HepG2 (cell line): ENCODE results near the gene HENMT1.

ENCODE experiments used
- CTCF ChIP-seq: sonication (generic); formaldehyde crosslinking; IDR thresholded peaks from 2 replicates; pipeline ENCODE4 v1.5.0; 2020; ENCODE audit warnings: mild to moderate bottlenecking, missing genetic modification reagents, moderate library complexity
- KDM1A ChIP-seq: IDR thresholded peaks from 2 replicates; pipeline ENCODE4 v1.6.1; 2016; ENCODE audit warnings: missing compliant biosample characterization
- MAFG ChIP-seq: sonication (generic); formaldehyde crosslinking; IDR thresholded peaks from 2 replicates; pipeline ENCODE4 v1.5.1; 2020; ENCODE audit warnings: mild to moderate bottlenecking, missing genetic modification reagents
- NFYB ChIP-seq: sonication (generic); formaldehyde crosslinking; IDR thresholded peaks from 2 replicates; pipeline ENCODE4 v1.4.0; 2020; ENCODE audit warnings: missing genetic modification reagents
- PHF8 ChIP-seq: sonication (generic); formaldehyde crosslinking; IDR thresholded peaks from 2 replicates; pipeline ENCODE4 v1.5.0; 2020; ENCODE audit warnings: missing genetic modification reagents
- SAP130 ChIP-seq: IDR thresholded peaks from 2 replicates; pipeline ENCODE4 v1.6.1; 2016; ENCODE audit warnings: low read depth
- SUZ12 ChIP-seq: fragments of 150-350 bp; IDR thresholded peaks from 2 replicates; pipeline ENCODE4 v1.6.1; 2014; ENCODE audit warnings: low read depth, low read length
- ZFX ChIP-seq: sonication (generic); formaldehyde crosslinking; IDR thresholded peaks from 2 replicates; pipeline ENCODE4 v1.4.0; 2020; ENCODE audit warnings: mild to moderate bottlenecking, low read depth, missing genetic modification reagents, moderate library complexity
- ZKSCAN1 ChIP-seq: fragments of 150-350 bp; IDR thresholded peaks from 2 replicates; pipeline ENCODE4 v1.6.1; 2014; ENCODE audit warnings: low read length
- ZNF274 ChIP-seq: sonication (generic); formaldehyde crosslinking; IDR thresholded peaks from 2 replicates; pipeline ENCODE4 v1.5.1; 2020; ENCODE audit warnings: mild to moderate bottlenecking, missing genetic modification reagents
- ZNF788 ChIP-seq: sonication (generic); formaldehyde crosslinking; IDR thresholded peaks from 2 replicates; pipeline ENCODE4 v1.5.0; 2020; ENCODE audit warnings: mild to moderate bottlenecking, missing genetic modification reagents, borderline replicate concordance
- ZSCAN22 ChIP-seq: sonication (generic); formaldehyde crosslinking; IDR thresholded peaks from 2 replicates; pipeline ENCODE4 v1.4.0; 2020; ENCODE audit warnings: mild to moderate bottlenecking, missing genetic modification reagents

- TF ChIP-seq KDM1A (no peak), SAP130 (CRISPR knock-in tag) (no peak), PHF8 (CRISPR knock-in tag) (no peak), NFYB (peak; percentile 55; the same call in 1 of the 2 replicates), ZSCAN22 (CRISPR knock-in tag) (no peak), ZFX (CRISPR knock-in tag) (no peak), ZNF274 (CRISPR knock-in tag) (no peak), SUZ12 (no peak), MAFG (no peak), ZNF788 (no peak), ZKSCAN1 (no peak), CTCF (no peak)
Observed at GRCh38 chr1:108639899-108640560, 20.9 kb downstream of the HENMT1 start.
